ENCODE data around the gene NLGN1. TPM values are rescaled to one million over a fixed set of nuclear protein-coding genes. Genes with fewer than 3 reads are reported as not detected.

The NLGN1 gene
- total RNA-seq, 1 experiment from 2014 or later: 5.2 TPM

- Histone ChIP-seq H2BK12ac (ENCODE audit: insufficient read length, low read depth, low read length) (no peak overlapping the region), H3K79me2 (ENCODE audit: insufficient read depth, low read length) (no peaks in the 10 kb centered on the region), H3K79me1 (ENCODE audit: insufficient read depth, low read depth, low read length, poor library complexity, severe bottlenecking) (no peaks in the 10 kb centered on the region), H3K9ac (ENCODE audit: extremely low read depth, insufficient read length, low read length) (no peak overlapping the region), H3K27ac (ENCODE audit: insufficient read length, low read depth, low read length) (no peak overlapping the region), H3K27me3 (ENCODE audit: insufficient read depth, low read length) (no peaks in the 10 kb centered on the region), H3K56ac (ENCODE audit: insufficient read length, low read depth, low read length) (no peak overlapping the region), H3K4ac (ENCODE audit: low read depth, low read length) (no peak overlapping the region), H3K23ac (ENCODE audit: insufficient read length, low read depth, low read length) (no peak overlapping the region), H3K23me2 (ENCODE audit: insufficient read length, low read depth, low read length, poor library complexity, severe bottlenecking) (no peaks in the 10 kb centered on the region), H4K91ac (ENCODE audit: insufficient read length, low read depth, low read length) (no peak overlapping the region), H4K20me1 (ENCODE audit: control insufficient read depth, insufficient read depth, insufficient read length) (no peaks in the 10 kb centered on the region), H2BK15ac (ENCODE audit: low read depth, low read length) (no peak overlapping the region), H2BK20ac (ENCODE audit: low read depth, low read length, poor library complexity, severe bottlenecking) (no peak overlapping the region), H4K5ac (ENCODE audit: insufficient read length, low read depth, low read length) (no peak overlapping the region), H4K8ac (replicated peaks; ENCODE audit: insufficient read length, low read depth, low read length) (no peak overlapping the region), H3T11ph (ENCODE audit: low read length) (no peak overlapping the region), H3K14ac (ENCODE audit: insufficient read depth, low read length) (no peak overlapping the region), H3K9me3 (ENCODE audit: control insufficient read depth, low read depth, low read length) (no peaks in the 10 kb centered on the region), H2BK5ac (ENCODE audit: insufficient read length, low read length) (no peak overlapping the region), H3K4me1 (ENCODE audit: insufficient read depth, low read length) (peaks cover under 1% of the 10 kb centered on the region; the same call in 1 of the 2 replicates), H2BK120ac (ENCODE audit: low read depth, low read length, poor library complexity, severe bottlenecking) (no peak overlapping the region), H3K18ac (ENCODE audit: insufficient read length, low read depth, low read length) (no peak overlapping the region), H2AFZ (ENCODE audit: low read length) (no peak overlapping the region), H2AK5ac (ENCODE audit: insufficient read length, low read length) (no peak overlapping the region), H3K4me2 (ENCODE audit: insufficient read depth, insufficient read length, low read length) (no peak overlapping the region)
- Mint-ChIP-seq H3K27ac (0 out of 7 replicates have a peak overlapping the region, but pooled peaks of 1 of the 3 experiments have one; percentile 24), H3K4me1 (peaks cover 7 to 10% of the 10 kb centered on the region in 2 experiments), H3K4me3 (no peak overlapping the region), H3K36me3 (ENCODE audit: insufficient read depth in 1 of 3, low read depth in 3 of 3) (no peaks in the 10 kb centered on the region), H3K9me3 (no peaks in the 10 kb centered on the region), H3K27me3 (ENCODE audit: low read depth) (no peaks in the 10 kb centered on the region)
- no peak for TF ChIP-seq CTCF (conservative IDR thresholded peaks at IDR 0.05)
- WGBS (ENCODE audit: extremely low coverage, insufficient read length, low lambda C conversion rate): no CpG with 5 or more reads among the region's 3 CpGs
- DNase-seq: no peak
Measured at GRCh38 chr3:173943264-173943663, 545.7 kb downstream of the NLGN1 start.

All from H9 (cell line).